Mesendoderm (in vitro differentiated cells): ENCODE results near the gene FXR2.
A peak's percentile ranks its signal among the peaks of the same experiment; 100 is the strongest.

ENCODE experiments used
- DNase-seq: peaks from one replicate; pipeline ENCODE4 v3.0.0; 2013
- H2AK5ac ChIP-seq: 2 replicates; pipeline ENCODE4 v1.6.1; 2013; ENCODE audit warnings: low read length, inconsistent platforms
- H2BK120ac ChIP-seq: 2 replicates; pipeline ENCODE4 v1.6.1; 2013; ENCODE audit warnings: low read depth, mild to moderate bottlenecking, low read length, moderate library complexity, mixed read lengths
- H2BK15ac ChIP-seq: replicated peaks from 2 replicates; pipeline ENCODE4 v1.6.1; 2013; ENCODE audit warnings: low read depth, mild to moderate bottlenecking, moderate library complexity
- H2BK5ac ChIP-seq: 2 replicates; pipeline ENCODE4 v1.6.1; 2013; ENCODE audit warnings: low read length, inconsistent platforms
- H3K18ac ChIP-seq: 2 replicates; pipeline ENCODE4 v1.6.1; 2013; ENCODE audit warnings: mild to moderate bottlenecking, low read length, mixed read lengths
- H3K23ac ChIP-seq: one replicate; pipeline ENCODE4 v1.6.1; 2013; ENCODE audit warnings: low read length
- H3K27ac ChIP-seq: 2 replicates; pipeline ENCODE4 v1.5.1; 2013; ENCODE audit warnings: low read depth, mild to moderate bottlenecking, inconsistent platforms, low read length, moderate library complexity
- H3K27me3 ChIP-seq: 2 replicates; pipeline ENCODE4 v1.6.1; 2013; ENCODE audit warnings: low read length, control low read depth, mild to moderate bottlenecking, inconsistent platforms; ENCODE audit not compliant: insufficient read depth, poor library complexity
- H3K36me3 ChIP-seq: 2 replicates; pipeline ENCODE4 v1.6.1; 2013; ENCODE audit warnings: low read length, inconsistent platforms; ENCODE audit not compliant: control insufficient read depth, insufficient read depth
- H3K4ac ChIP-seq: one replicate; pipeline ENCODE4 v1.6.1; 2013; ENCODE audit warnings: low read depth, mild to moderate bottlenecking, low read length, moderate library complexity
- H3K4me1 ChIP-seq: 2 replicates; pipeline ENCODE4 v1.6.1; 2013; ENCODE audit warnings: low read depth, low read length, inconsistent platforms; ENCODE audit not compliant: control insufficient read depth
- H3K4me2 ChIP-seq: 2 replicates; pipeline ENCODE4 v1.6.1; 2013; ENCODE audit warnings: low read length
- H3K4me3 ChIP-seq: 2 replicates; pipeline ENCODE4 v1.5.1; 2013; ENCODE audit warnings: mild to moderate bottlenecking, low read length
- H3K56ac ChIP-seq: one replicate; pipeline ENCODE4 v1.6.1; 2013; ENCODE audit warnings: low read length
- H3K79me1 ChIP-seq: 2 replicates; pipeline ENCODE4 v1.6.1; 2013; ENCODE audit warnings: low read length, inconsistent platforms
- H3K79me2 ChIP-seq: 2 replicates; pipeline ENCODE4 v1.6.1; 2013; ENCODE audit warnings: mild to moderate bottlenecking, low read length; ENCODE audit not compliant: control insufficient read depth, insufficient read depth
- H3K9ac ChIP-seq: 2 replicates; pipeline ENCODE4 v1.6.1; 2013; ENCODE audit warnings: low read length, inconsistent platforms
- H4K5ac ChIP-seq: one replicate; pipeline ENCODE4 v1.6.1; 2013; ENCODE audit warnings: low read length
- H4K8ac ChIP-seq: one replicate; pipeline ENCODE4 v1.6.1; 2013; ENCODE audit warnings: low read depth, mild to moderate bottlenecking, control low read depth, low read length, moderate library complexity
- WGBS: extraction: QIAGEN DNeasy Blood & Tissue Kit; methylation state at CpG from one replicate; pipeline ENCODE4 v1.1.7; 2013; ENCODE audit warnings: low lambda C conversion rate, missing lambda C conversion rate; ENCODE audit not compliant: insufficient coverage; ENCODE audit errors: extremely low coverage; 5-methylcytosine and 5-hydroxymethylcytosine counted together

The FXR2 gene

GRCh38 chr17:7559320-7560171 lies 55.2 kb downstream of the FXR2 start:
- Histone ChIP-seq H2AK5ac (no peak overlapping the region), H3K56ac (peak overlapping the region; percentile 19), H4K5ac (no peak overlapping the region), H3K4me3 (no peak overlapping the region), H2BK15ac (no peak overlapping the region), H3K79me1 (peaks cover 14% of the 10 kb centered on the region), H3K9ac (peak overlapping the region; percentile 20), H3K4ac (no peak overlapping the region), H3K27me3 (no peaks in the 10 kb centered on the region), H3K79me2 (peaks cover 20% of the 10 kb centered on the region), H2BK120ac (no peak overlapping the region), H3K18ac (no peak overlapping the region), H2BK5ac (no peak overlapping the region), H3K4me2 (no peak overlapping the region), H3K4me1 (peaks cover 7% of the 10 kb centered on the region), H3K36me3 (peaks cover 3% of the 10 kb centered on the region), H3K27ac (no peak overlapping the region), H4K8ac (no peak overlapping the region), H3K23ac (no peak overlapping the region)
- no CpG with 5 or more reads among the region's 18 CpGs for WGBS
- no peak for DNase-seq

- H3K4me1 ChIP-seq = peaks cover 7% of the 10 kb centered on the region
- peaks cover 14% of the 10 kb centered on the region for H3K79me2 ChIP-seq
- H3K4me3 ChIP-seq = no peak within 1 kb of the TSS
- H2BK5ac ChIP-seq = no peak within 1 kb of the TSS
- no peak within 1 kb of the TSS for H3K4ac ChIP-seq
- H4K8ac ChIP-seq = no peak within 1 kb of the TSS
- H3K27me3 ChIP-seq = no peaks in the 10 kb centered on the region
- no peak for DNase-seq
- H2BK15ac ChIP-seq = no peak within 1 kb of the TSS
- H3K18ac ChIP-seq = no peak within 1 kb of the TSS
- no peak within 1 kb of the TSS for H3K4me2 ChIP-seq
- peaks cover 7% of the 10 kb centered on the region for H3K79me1 ChIP-seq
- no peak within 1 kb of the TSS for H4K5ac ChIP-seq
- no peaks in the 10 kb centered on the region for H3K36me3 ChIP-seq
- no peak within 1 kb of the TSS for H2AK5ac ChIP-seq
- WGBS = no CpG with 5 or more reads among the region's 16 CpGs
- H3K23ac ChIP-seq = no peak within 1 kb of the TSS
- peak within 1 kb of the TSS; percentile 73 for H3K56ac ChIP-seq
- no peak within 1 kb of the TSS for H2BK120ac ChIP-seq
- H3K9ac ChIP-seq = peak within 1 kb of the TSS; percentile 25
- no peak within 1 kb of the TSS for H3K27ac ChIP-seq
These were observed 56.0 kb downstream of the FXR2 start, which contains the start of gene TNFSF13 for GRCh38 chr17:7558544-7559319. TNFSF13 (plus strand) TSS chr17:7558750; CDS start chr17:7559040, 290 bp downstream.

- H3K4ac ChIP-seq = no peak overlapping the region
- H3K27me3 ChIP-seq = no peaks in the 10 kb centered on the region
- no peak overlapping the region for H3K18ac ChIP-seq
- H3K79me1 ChIP-seq = peaks cover 6% of the 10 kb centered on the region
- no peak overlapping the region for H4K8ac ChIP-seq
- H3K56ac ChIP-seq = peak overlapping the region; percentile 73
- H3K4me3 ChIP-seq = no peak overlapping the region
- H3K79me2 ChIP-seq = peaks cover 8% of the 10 kb centered on the region
- no peak overlapping the region for H2BK5ac ChIP-seq
- no peak overlapping the region for H4K5ac ChIP-seq
- H2AK5ac ChIP-seq = no peak overlapping the region
- no peak overlapping the region for H2BK120ac ChIP-seq
- no peak overlapping the region for H2BK15ac ChIP-seq
- no peaks in the 10 kb centered on the region for H3K36me3 ChIP-seq
- peak; percentile 74 for DNase-seq
- H3K27ac ChIP-seq = no peak overlapping the region
- H3K23ac ChIP-seq = no peak overlapping the region
- peak overlapping the region; percentile 25 for H3K9ac ChIP-seq
- no peak overlapping the region for H3K4me2 ChIP-seq
- no CpG with 5 or more reads among the region's 21 CpGs for WGBS
- peaks cover 7% of the 10 kb centered on the region for H3K4me1 ChIP-seq
These were observed 56.7 kb downstream of the FXR2 start for GRCh38 chr17:7557775-7558543.

- H3K18ac ChIP-seq = no peak overlapping the region
- H4K5ac ChIP-seq = no peak overlapping the region
- WGBS = no CpG with 5 or more reads among the region's 19 CpGs
- H3K9ac ChIP-seq = no peak overlapping the region
- H3K27ac ChIP-seq = no peak overlapping the region
- no peaks in the 10 kb centered on the region for H3K36me3 ChIP-seq
- H2BK5ac ChIP-seq = no peak overlapping the region
- H3K4me1 ChIP-seq = peaks cover 4% of the 10 kb centered on the region
- H3K27me3 ChIP-seq = no peaks in the 10 kb centered on the region
- H3K23ac ChIP-seq = no peak overlapping the region
- peaks cover under 1% of the 10 kb centered on the region for H3K79me2 ChIP-seq
- H3K79me1 ChIP-seq = no peaks in the 10 kb centered on the region
- no peak overlapping the region for H2AK5ac ChIP-seq
- H3K4me2 ChIP-seq = no peak overlapping the region
- no peak overlapping the region for H4K8ac ChIP-seq
- H2BK120ac ChIP-seq = no peak overlapping the region
- DNase-seq = no peak
- no peak overlapping the region for H3K4me3 ChIP-seq
- no peak overlapping the region for H3K56ac ChIP-seq
- no peak overlapping the region for H2BK15ac ChIP-seq
- H3K4ac ChIP-seq = no peak overlapping the region
These were observed 57.4 kb downstream of the FXR2 start for GRCh38 chr17:7557147-7557764.

- Histone ChIP-seq H3K9ac (no peak overlapping the region), H3K4me2 (no peak overlapping the region), H3K4me1 (peaks cover 4% of the 10 kb centered on the region), H3K36me3 (no peaks in the 10 kb centered on the region), H2BK15ac (no peak overlapping the region), H3K27ac (no peak overlapping the region), H3K27me3 (no peaks in the 10 kb centered on the region), H3K79me2 (no peaks in the 10 kb centered on the region), H3K79me1 (no peaks in the 10 kb centered on the region), H4K8ac (no peak overlapping the region), H3K18ac (no peak overlapping the region), H3K4ac (no peak overlapping the region), H3K23ac (no peak overlapping the region), H2BK5ac (no peak overlapping the region), H2AK5ac (no peak overlapping the region), H3K56ac (no peak overlapping the region), H3K4me3 (no peak overlapping the region), H4K5ac (no peak overlapping the region), H2BK120ac (no peak overlapping the region)
- WGBS = no CpG with 5 or more reads among the region's 12 CpGs
- DNase-seq = no peak
These were observed 58.1 kb downstream of the FXR2 start for GRCh38 chr17:7556627-7557026.
